ENCODE results near the gene NDUFB3.

DNA sequence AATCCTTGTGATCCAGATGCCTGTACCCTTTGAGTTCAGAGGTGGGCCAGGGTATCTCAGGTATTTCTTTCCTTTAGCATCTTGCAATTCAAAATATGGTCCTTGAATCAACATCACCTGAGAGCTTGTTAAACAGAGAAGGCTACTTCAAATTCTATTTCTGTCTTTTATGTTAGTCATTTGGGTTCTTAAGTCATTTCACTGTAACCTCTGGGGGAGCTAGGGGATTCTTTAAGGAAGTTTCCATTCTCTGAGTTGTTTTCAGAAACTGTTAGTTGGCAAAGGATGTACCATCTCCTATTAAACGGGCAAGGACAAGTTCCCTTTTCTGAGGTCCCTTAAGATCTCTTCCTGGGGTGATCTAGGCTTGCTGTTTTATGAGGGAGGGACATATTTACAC is 60.7 kb downstream of the NDUFB3 start:
- TF ChIP-seq SIN3A (IDR thresholded peaks at IDR 0.05; ENCODE audit: borderline replicate concordance, insufficient read depth, low read length): no peak
- TF ChIP-seq POLR2AphosphoS5 (IDR thresholded peaks at IDR 0.05; ENCODE audit: low read depth, low read length): no peak
- TF ChIP-seq, protein P1, sequence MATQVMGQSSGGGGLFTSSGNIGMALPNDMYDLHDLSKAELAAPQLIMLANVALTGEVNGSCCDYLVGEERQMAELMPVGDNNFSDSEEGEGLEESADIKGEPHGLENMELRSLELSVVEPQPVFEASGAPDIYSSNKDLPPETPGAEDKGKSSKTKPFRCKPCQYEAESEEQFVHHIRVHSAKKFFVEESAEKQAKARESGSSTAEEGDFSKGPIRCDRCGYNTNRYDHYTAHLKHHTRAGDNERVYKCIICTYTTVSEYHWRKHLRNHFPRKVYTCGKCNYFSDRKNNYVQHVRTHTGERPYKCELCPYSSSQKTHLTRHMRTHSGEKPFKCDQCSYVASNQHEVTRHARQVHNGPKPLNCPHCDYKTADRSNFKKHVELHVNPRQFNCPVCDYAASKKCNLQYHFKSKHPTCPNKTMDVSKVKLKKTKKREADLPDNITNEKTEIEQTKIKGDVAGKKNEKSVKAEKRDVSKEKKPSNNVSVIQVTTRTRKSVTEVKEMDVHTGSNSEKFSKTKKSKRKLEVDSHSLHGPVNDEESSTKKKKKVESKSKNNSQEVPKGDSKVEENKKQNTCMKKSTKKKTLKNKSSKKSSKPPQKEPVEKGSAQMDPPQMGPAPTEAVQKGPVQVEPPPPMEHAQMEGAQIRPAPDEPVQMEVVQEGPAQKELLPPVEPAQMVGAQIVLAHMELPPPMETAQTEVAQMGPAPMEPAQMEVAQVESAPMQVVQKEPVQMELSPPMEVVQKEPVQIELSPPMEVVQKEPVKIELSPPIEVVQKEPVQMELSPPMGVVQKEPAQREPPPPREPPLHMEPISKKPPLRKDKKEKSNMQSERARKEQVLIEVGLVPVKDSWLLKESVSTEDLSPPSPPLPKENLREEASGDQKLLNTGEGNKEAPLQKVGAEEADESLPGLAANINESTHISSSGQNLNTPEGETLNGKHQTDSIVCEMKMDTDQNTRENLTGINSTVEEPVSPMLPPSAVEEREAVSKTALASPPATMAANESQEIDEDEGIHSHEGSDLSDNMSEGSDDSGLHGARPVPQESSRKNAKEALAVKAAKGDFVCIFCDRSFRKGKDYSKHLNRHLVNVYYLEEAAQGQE (IDR thresholded peaks at IDR 0.05; ENCODE audit: insufficient read depth in 1 of 2, low read depth in 2 of 2, low read length in 2 of 2): no peak
- TF ChIP-seq TAF1 (IDR thresholded peaks at IDR 0.05; ENCODE audit: borderline replicate concordance, insufficient read depth, low read length): no peak

Measured in PFSK-1 (cell line).